Right ventricle myocardium inferior (tissue), 1 donor: Measurements from ENCODE around the gene IRAK1. TPM values are rescaled to one million over a fixed set of nuclear protein-coding genes. Genes with fewer than 3 reads are reported as not detected.
"Not testable (repeated sequence)": the region's sequence is repeated elsewhere in the genome, so short reads cannot be mapped to it uniquely, and the experiment has no call there.

Experiments
- ATAC-seq: fragments of 200-7000 bp; cut with Tn5 transposase; one replicate; pipeline ENCODE4 v1.9.1; 2020; ENCODE audit warnings: mild to moderate bottlenecking, moderate library complexity
- DNase-seq: peaks from one replicate; pipeline ENCODE4 v3.0.0; 2021; ENCODE audit errors: missing footprints
- intact Hi-C: fragments of 100-400 bp; cut with DNase I; formaldehyde crosslinking; loops from one replicate; pipeline ENCODE4 v1.11.0; 2022
- total RNA-seq: library from RNA; stranded (reverse); fragmentation: NEBNext Ultra II Directional; extraction: Animal tissue kit (Norgen Biotek cat#: 25700); gene quantifications from one replicate; pipeline ENCODE4 v1.2.1, GENCODE V29; 2021
- donor health status: DM: no; HTN: yes; CAD: no; lungs with severe emphysema.

IRAK1 gene
- total RNA-seq, 1 donor from 2014 or later, result 38.6 TPM

DNA sequence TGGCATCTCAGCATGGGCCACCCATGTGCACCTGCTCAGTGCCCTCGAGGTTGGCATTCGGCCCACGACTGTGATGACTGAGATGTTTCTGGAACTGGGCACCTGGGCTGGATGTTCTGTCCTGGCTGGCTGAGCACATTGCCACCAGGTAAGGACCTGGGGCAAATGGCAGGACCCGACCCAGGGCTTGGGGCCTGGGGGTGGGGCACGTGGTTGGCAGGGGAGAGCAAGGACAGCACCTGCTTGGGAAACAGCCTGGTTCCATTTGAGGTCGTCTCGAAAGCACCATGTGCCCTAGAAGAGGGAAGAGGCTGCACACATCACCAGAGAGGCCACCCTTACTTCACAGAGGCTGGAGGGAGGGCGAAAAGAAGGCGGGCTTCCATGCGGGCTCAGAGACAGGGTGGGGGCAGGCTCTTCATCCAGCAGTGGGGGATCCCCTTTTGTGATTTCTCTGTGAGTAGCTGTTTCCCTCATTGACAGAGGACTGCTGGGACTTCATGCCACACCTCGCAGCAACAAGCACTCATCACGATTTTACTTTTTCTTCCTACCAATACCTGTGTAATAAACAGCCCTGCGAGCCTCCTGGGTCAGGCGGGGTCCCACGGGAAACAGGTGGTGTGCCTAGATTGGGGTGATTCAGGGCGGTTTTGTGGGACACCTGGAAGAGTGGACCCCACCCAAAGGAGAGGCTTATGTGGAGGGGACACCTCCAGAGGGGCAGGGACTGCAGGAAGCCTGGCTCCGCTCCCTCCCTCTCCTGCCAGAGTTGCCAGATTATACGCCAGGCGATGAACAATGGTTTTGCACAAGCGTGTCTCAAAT lies 35.1 kb downstream of the IRAK1 start:
- DNase-seq (no peak), ATAC-seq (no peak)
- intact Hi-C loops, result no loop called here

DNA sequence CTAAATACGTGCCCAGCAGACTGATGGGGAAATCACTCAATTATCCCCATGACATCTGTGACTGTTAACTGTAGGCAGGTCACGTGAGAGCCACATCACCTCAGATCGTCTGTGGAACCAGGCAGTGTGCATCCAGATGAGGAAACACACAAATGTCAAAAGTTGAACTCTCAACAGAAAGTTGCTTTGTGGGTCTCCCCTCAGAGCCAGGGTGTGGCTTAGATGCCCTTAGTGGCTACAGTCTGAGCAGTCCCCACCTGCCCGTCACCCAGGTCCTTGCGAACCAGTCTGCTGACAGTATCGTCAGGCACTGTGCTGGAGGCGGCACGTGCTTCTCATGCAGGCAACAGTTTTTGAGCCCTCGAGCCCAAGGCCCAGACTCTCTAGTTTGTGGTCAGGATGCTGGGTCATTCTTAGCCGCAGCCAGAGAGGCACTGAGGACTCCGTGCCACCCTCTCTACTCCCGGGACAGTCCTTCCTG lies 36.3 kb downstream of the IRAK1 start:
- no peak for ATAC-seq
- DNase-seq, result no peak
- intact Hi-C loops, result no loop called here

DNA sequence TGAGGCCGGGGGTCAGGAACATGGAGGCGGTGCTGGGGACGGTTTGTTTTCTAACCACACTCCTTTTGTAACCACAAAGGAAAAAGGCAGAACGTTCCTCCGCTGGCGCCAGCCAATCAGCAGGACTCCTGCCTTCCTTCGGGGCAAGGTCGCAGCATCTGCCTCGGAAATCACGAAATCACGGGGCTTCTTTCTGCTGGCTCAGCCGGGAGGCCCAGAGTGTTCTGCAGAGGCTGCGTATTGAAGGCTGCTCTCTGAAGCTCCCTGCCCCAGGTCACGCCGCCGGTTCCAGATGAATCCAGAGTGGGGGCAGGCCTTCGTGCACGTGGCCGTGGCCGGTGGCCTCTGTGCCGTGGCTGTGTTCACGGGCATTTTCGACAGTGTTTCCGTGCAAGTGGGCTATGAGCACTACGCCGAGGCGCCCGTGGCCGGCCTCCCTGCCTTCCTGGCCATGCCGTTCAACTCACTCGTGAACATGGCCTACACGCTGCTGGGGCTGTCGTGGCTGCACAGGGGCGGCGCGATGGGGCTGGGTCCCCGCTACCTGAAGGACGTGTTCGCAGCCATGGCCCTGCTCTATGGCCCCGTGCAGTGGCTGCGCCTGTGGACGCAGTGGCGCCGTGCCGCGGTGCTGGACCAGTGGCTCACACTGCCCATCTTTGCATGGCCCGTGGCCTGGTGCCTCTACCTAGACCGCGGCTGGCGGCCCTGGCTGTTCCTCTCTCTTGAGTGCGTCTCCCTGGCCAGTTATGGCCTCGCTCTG lies 37.8 kb downstream of the IRAK1 start:
- ATAC-seq (peak; percentile 42), DNase-seq (peak; percentile 72)
- intact Hi-C loops, result no loop called here

GRCh38 chrX:153981231-153981630 lies 38.5 kb downstream of the IRAK1 start:
- intact Hi-C loops, result no loop called here
- ATAC-seq (no peak), DNase-seq (no peak)

DNA sequence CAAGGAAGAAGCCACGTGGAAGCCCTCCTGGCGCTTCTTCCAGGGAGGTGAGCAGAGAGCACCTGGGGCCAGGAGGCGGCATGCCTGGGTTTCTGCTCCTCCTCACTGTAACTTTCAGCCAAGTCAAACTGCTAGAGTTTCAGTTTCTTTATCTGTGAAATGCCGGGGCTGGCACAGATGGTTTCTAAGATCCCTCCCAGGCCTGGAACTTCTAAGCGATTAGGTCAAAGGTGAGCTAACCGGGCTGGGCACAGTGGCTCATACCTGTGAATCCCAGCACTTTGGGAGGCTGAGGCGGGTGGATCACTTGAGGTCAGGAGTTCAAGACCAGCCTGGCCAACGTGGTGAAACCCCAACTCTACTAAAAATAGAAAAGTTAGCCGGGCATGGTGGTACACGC lies 39.3 kb downstream of the IRAK1 start:
- intact Hi-C loops, ATAC-seq, DNase-seq: not testable (repeated sequence)

GRCh38 chrX:153974726-153975286 lies 44.9 kb downstream of the IRAK1 start:
- no peak for DNase-seq
- intact Hi-C loops, result loop anchor here (10.0 kb wide), 2 partner anchors 400 to 770 kb away; partner anchors contain the start of genes EMD and FLNA

DNA sequence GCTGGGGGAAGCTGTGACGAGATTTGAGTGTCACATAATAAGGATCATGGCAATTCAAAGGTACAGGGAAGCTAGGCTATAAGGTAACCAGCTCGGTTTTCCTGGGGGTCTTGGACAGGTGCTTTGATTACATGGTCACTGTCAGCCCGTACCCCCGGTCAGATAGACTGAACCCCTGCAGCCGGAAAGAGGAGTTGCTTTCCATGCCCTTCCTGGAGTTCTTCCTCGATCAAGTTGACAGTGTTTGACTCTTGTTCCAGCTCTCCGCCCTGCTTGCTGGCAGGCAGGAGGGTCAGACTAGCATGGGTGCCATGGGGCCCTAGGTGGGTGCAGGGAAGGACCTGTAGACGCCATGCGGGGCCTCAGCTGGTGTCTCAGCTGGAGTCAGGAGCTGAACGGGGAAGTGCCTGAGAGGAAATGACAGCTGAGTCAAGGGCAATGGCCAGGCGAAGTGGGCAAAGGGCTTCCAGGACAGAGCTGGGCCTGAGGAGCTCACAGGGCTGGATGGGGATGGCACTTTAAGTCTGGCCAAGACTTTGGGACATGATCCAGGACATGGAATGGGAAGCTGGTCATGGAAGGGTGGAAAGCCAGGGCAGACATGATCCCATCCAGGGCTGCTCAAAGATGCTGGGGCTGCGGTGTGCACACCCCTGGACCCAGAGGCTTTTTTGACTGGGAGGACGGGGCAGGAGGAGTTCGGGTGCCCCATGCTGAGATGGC lies 45.5 kb downstream of the IRAK1 start:
- DNase-seq, result no peak
- ATAC-seq, result no peak
- intact Hi-C loops, result loop anchor here (10.0 kb wide), 2 partner anchors 401 to 771 kb away; partner anchors contain the start of genes EMD and FLNA

More at GRCh38 chrX:153974726-153975286, 44.9 kb downstream of the IRAK1 start:
- no peak for ATAC-seq

GRCh38 chrX:153973127-153974002 lies 46.3 kb downstream of the IRAK1 start:
- ATAC-seq (no peak), DNase-seq (no peak)
- intact Hi-C loops, result loop anchor here (10.0 kb wide), 2 partner anchors 401 to 771 kb away; partner anchors contain the start of genes EMD and FLNA

DNA sequence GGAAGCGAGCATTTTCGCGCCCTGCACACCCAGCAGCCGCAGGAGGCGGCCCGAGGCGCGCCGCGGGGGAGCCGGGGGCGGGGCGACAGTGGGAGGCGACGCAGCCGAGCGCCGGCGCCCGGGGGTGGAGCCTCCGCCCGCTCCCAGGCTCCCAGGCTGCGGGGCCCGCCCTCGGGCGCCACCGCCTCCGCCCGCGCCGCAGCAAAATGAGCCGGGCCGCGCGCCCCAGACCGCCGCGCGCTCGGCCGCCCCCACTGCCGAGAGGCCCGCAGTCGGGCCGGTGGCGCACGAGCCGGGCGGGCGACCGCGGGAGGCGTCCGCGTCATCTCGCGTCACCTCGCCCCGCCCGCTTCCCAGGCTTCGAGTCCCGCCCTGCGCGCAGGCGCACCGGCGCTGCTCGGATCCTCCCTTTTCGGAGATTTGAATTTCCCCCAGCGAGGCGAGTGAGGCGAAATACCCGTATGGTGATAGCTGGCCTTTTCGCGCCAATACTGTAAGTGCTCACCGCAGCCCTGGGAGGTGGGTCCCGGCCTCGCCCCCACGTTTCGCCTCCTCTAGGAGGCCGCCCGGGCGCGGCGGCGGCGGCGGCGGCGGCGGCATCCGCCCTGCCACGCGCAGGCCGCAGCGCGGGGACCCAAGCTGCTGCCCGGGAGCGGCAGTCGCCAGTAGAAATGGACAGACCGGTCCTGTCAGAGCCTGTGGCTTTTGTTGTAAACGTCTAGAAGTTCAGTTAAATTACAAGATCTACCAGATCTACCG lies 47.2 kb downstream of the IRAK1 start, which contains the start of gene TMEM187:
TSS of gene TMEM187 (plus strand) at position 387 of the 759 bp plus-strand sequence. CDS start 9,309 bp downstream, outside the sequence.
- ATAC-seq (peak; percentile 62), DNase-seq (peak; percentile 92)

DNA sequence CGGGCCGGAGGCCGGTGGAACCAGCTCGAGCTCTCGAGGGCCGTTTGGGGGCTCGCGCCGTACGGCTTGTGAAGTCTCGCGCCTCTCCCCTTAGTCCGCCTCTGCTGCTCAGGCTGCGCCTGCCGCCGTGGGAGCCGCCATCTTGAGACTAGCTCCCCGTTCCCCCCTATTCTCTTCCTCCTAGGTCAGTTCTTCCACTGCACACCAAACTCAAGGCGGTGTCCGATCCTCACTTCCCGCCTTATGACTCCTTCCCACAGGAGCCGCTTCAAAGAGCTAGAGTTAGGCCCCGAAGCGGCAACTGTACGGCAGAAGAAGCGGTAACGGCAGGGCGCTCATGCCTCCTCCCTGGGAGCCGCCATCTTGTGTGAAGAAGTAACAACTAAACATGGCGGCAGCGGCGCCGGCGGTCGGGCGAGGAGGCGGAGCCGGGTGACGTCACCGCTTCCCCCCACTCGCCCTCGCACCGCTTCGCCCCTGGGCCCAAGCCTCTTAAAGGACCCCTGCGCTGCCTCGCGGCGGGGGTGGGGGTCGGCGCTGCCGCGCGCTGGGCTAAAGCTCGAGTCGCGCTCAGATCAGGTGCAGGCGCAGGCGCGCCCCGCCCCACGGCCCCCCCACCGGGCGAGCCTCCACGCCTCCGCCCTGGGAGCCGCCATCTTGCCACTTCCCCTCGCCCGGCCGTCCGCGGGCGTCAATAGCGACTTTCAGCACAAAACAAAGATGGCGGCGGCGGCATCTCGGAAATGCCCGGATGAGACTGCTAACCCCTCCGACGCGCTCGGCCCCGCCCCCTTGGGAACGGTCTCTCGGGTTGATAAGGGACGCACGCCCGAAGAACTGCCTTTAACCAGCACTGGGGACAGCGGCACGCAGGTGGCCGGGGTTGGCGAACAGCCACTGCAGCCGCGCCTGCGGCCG lies 48.0 kb downstream of the IRAK1 start, which contains the start of gene HCFC1:
TSS of gene HCFC1 (minus strand) at position 369 of the 918 bp plus-strand sequence. CDS start 978 bp downstream, outside the sequence.
- intact Hi-C loops, result loop anchor here (10.0 kb wide), 2 partner anchors 403 to 773 kb away; partner anchors contain the start of genes EMD and FLNA
- ATAC-seq, result peak; percentile 78
- peak; percentile 96 for DNase-seq

More for the DNA sequence above, 47.2 kb downstream of the IRAK1 start, which contains the start of gene TMEM187:
- intact Hi-C loops, result loop anchor here (10.0 kb wide), 2 partner anchors 402 to 772 kb away; partner anchors contain the start of genes EMD and FLNA

DNA sequence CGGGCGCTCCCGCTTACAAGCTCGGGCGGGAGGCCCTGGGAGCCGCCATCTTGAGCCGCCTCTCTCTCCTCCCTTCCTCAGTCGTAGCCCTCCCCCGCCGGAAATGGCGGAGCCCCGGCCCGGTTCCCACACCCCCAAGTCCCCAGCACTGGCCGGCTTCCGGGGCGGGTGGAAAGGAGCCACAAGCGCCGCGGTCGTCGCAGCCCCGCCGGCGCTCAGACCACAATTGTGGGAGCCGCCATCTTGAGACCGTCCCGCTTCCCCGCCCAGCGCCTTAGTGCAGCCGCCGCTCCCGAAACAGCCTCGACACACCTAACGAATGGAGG lies 48.6 kb downstream of the IRAK1 start:
- ATAC-seq (peak; percentile 79), DNase-seq (peak; percentile 94)
- intact Hi-C loops, result loop anchor here (10.0 kb wide), 2 partner anchors 404 to 774 kb away; partner anchors contain the start of genes EMD and FLNA

DNA sequence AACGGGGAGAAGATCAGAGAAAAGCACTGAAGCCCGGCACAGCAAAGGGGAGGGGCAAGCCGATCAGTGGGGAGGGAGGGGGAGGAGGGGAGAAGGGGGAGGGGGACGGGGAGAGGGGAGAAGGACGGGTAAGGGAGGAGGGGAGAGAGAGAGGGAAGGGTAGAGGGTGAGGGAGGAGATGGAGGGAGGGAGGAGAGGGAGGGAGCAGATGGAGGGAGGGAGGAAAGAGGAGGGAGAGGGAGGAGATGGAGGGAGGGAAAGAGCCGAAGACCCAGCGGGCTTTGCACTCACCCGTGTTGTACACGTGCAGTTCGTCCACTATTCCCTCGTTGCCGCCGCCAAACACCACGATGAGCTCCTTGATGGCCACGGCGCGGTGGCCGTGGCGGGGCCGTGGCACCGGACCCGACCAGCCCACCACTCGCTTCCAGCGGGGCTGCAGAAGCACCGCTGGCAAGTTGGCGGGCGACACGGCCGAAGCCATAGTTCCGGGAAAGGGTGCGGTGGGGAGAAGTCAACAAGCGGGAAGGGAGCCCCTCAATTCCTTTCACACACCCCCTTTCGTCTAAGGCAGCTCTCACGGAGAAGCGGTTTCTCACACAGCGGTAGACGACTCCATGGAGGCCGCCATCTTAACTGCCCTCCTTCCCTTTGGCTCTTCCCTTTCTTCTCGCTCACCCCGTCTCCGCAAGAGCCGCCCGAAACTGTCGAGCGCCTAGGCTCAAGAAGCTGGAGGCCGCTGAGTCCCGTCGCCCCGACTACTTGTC lies 49.2 kb downstream of the IRAK1 start:
- intact Hi-C loops, result loop anchor here (10.0 kb wide), 2 partner anchors 404 to 774 kb away; partner anchors contain the start of genes EMD and FLNA
- DNase-seq (peak; percentile 71), ATAC-seq (peak; percentile 17)

- intact Hi-C loops, result loop anchor here (10.0 kb wide), 2 partner anchors 405 to 775 kb away; partner anchors contain the start of genes EMD and FLNA
- ATAC-seq, result no peak
- DNase-seq, result no peak
Measured at GRCh38 chrX:153969904-153970356, 49.8 kb downstream of the IRAK1 start.

GRCh38 chrX:153969125-153969903 lies 50.4 kb downstream of the IRAK1 start:
- intact Hi-C loops, result no loop called here
- ATAC-seq, result no peak
- no peak for DNase-seq
